DLD1 (cell line): ENCODE measurements around the gene PAN3.

ENCODE experiments used
- in situ Hi-C: cut with HindIII; loops from 2 replicates; pipeline ENCODE4 v1.10.0; 2017; ENCODE audit warnings: low sequenced_read_pairs

PAN3 gene

GRCh38 chr13:28204690-28205443, 66.5 kb downstream of the PAN3 start:
- in situ Hi-C loops: no loop called here

- in situ Hi-C loops: no loop called here
Measured at GRCh38 chr13:28218679-28219078, 80.3 kb downstream of the PAN3 start.

- in situ Hi-C loops: no loop called here
Measured at GRCh38 chr13:28219408-28220099, 81.2 kb downstream of the PAN3 start.

- in situ Hi-C loops: no loop called here
Measured at GRCh38 chr13:28220166-28220565, 81.8 kb downstream of the PAN3 start.

GRCh38 chr13:28229522-28230411, 91.4 kb downstream of the PAN3 start:
- in situ Hi-C loops: no loop called here

- in situ Hi-C loops: no loop called here
Measured at GRCh38 chr13:28231642-28232041, 93.3 kb downstream of the PAN3 start.

GRCh38 chr13:28237944-28238343, 99.6 kb downstream of the PAN3 start:
- in situ Hi-C loops: no loop called here

GRCh38 chr13:28239374-28239773, 101.0 kb downstream of the PAN3 start:
- in situ Hi-C loops: no loop called here

- in situ Hi-C loops: no loop called here
Measured at GRCh38 chr13:28245465-28245864, 107.1 kb downstream of the PAN3 start.

GRCh38 chr13:28246891-28247290, 108.5 kb downstream of the PAN3 start:
- in situ Hi-C loops: no loop called here

- in situ Hi-C loops: no loop called here
Measured at GRCh38 chr13:28248080-28248479, 109.7 kb downstream of the PAN3 start.

GRCh38 chr13:28250542-28250941, 112.2 kb downstream of the PAN3 start:
- in situ Hi-C loops: no loop called here

- in situ Hi-C loops: no loop called here
Measured at GRCh38 chr13:28251466-28251865, 113.1 kb downstream of the PAN3 start.

- in situ Hi-C loops: no loop called here
Measured at GRCh38 chr13:28252547-28252946, 114.2 kb downstream of the PAN3 start.

- in situ Hi-C loops: no loop called here
Measured at GRCh38 chr13:28257305-28257704, 119.0 kb downstream of the PAN3 start.

GRCh38 chr13:28258417-28258816, 120.1 kb downstream of the PAN3 start:
- in situ Hi-C loops: no loop called here

GRCh38 chr13:28267497-28267896, 129.2 kb downstream of the PAN3 start:
- in situ Hi-C loops: no loop called here

- in situ Hi-C loops: no loop called here
Measured at GRCh38 chr13:28268800-28269223, 130.5 kb downstream of the PAN3 start.

GRCh38 chr13:28271056-28271840, 132.9 kb downstream of the PAN3 start:
- in situ Hi-C loops: no loop called here

- in situ Hi-C loops: no loop called here
Measured at GRCh38 chr13:28273919-28274318, 135.6 kb downstream of the PAN3 start.

- in situ Hi-C loops: no loop called here
Measured at GRCh38 chr13:28282451-28282850, 144.1 kb downstream of the PAN3 start.
